ENCODE results near the gene P2RY2.
A peak's percentile ranks its signal among the peaks of the same experiment; 100 is the strongest.

The P2RY2 gene

GRCh38 chr11:73252577-73253191 is 34.6 kb downstream of the P2RY2 start:
- H3K4me3 ChIP-seq (ENCODE audit: control insufficient read depth, low read depth, low read length): no peak overlapping the region
- TF ChIP-seq CTCF (IDR thresholded peaks at IDR 0.05; ENCODE audit: control insufficient read depth, insufficient read depth, low read depth, low read length, missing control alignments): no peak
- no peak for DNase-seq (ENCODE audit: low read depth)

- peak; percentile 89 for DNase-seq (ENCODE audit: low read depth)
- H3K4me3 ChIP-seq (ENCODE audit: control insufficient read depth, low read depth, low read length): no peak overlapping the region
- no peak for TF ChIP-seq CTCF (IDR thresholded peaks at IDR 0.05; ENCODE audit: control insufficient read depth, insufficient read depth, low read depth, low read length, missing control alignments)
Measured at GRCh38 chr11:73257342-73258103, 39.4 kb downstream of the P2RY2 start.

- no peak for DNase-seq (ENCODE audit: low read depth)
- no peak for TF ChIP-seq CTCF (IDR thresholded peaks at IDR 0.05; ENCODE audit: control insufficient read depth, insufficient read depth, low read depth, low read length, missing control alignments)
- no peak overlapping the region for H3K4me3 ChIP-seq (ENCODE audit: control insufficient read depth, low read depth, low read length)
Measured at GRCh38 chr11:73258104-73259035, 40.3 kb downstream of the P2RY2 start.

- no peak for DNase-seq (ENCODE audit: low read depth)
- no peak overlapping the region for H3K4me3 ChIP-seq (ENCODE audit: control insufficient read depth, low read depth, low read length)
- no peak for TF ChIP-seq CTCF (IDR thresholded peaks at IDR 0.05; ENCODE audit: control insufficient read depth, insufficient read depth, low read depth, low read length, missing control alignments)
Measured at GRCh38 chr11:73259406-73260126, 41.5 kb downstream of the P2RY2 start.

GRCh38 chr11:73260127-73260457 is 42.0 kb downstream of the P2RY2 start:
- no peak for DNase-seq (ENCODE audit: low read depth)
- no peak for TF ChIP-seq CTCF (IDR thresholded peaks at IDR 0.05; ENCODE audit: control insufficient read depth, insufficient read depth, low read depth, low read length, missing control alignments)
- H3K4me3 ChIP-seq (ENCODE audit: control insufficient read depth, low read depth, low read length): no peak overlapping the region

Measured in AG09309 (cell line).